SU-DHL-6 (cell line): ENCODE data around the gene ARHGAP45.

ENCODE experiments used
- CTCF ChIP-seq: fragments of 200-600 bp; sonication (generic); IDR thresholded peaks from one replicate; pipeline ENCODE4 v1.5.1; 2017; ENCODE audit warnings: antibody characterized with exemption, mild to moderate bottlenecking, low read length, moderate library complexity; ENCODE audit not compliant: insufficient read depth, poor library complexity, severe bottlenecking
- EZH2phosphoT487 ChIP-seq: fragments of 200-600 bp; sonication (generic), shearing (Covaris generic); conservative IDR thresholded peaks from 2 replicates; pipeline ENCODE4 v1.6.1; 2018; ENCODE audit warnings: mild to moderate bottlenecking, antibody characterized with exemption, low read length, moderate library complexity, mixed read lengths

- TF ChIP-seq CTCF (no peak), EZH2phosphoT487 (no peak)
Measured at GRCh38 chr19:1050989-1051788, 15.8 kb upstream of the ARHGAP45 start.
